H1 (cell line): ENCODE results near the gene PARD3. TPM values are rescaled to one million over a fixed set of nuclear protein-coding genes. Genes with fewer than 3 reads are reported as not detected.

Experiments used
- CTCF ChIA-PET: fragments of 300-600 bp; sonication (Branson Sonifier 250); formaldehyde crosslinking; loops from one replicate; lab custom pipeline; 2021; ENCODE audit not compliant: partially characterized antibody; lab: Charles Lee
- POLR2A ChIA-PET: fragments of 300-600 bp; sonication (Branson Sonifier 250); formaldehyde crosslinking; loops from one replicate; lab custom pipeline; 2021; ENCODE audit warnings: inconsistent platforms; ENCODE audit not compliant: partially characterized antibody; lab: Charles Lee
- DNase-seq, 2 experiments: peaks; one replicate each; pipeline versions ENCODE4 v3.0.0 to v3.0.0-alpha.2; 2010 to 2022; ENCODE audit warnings: low spot score in 2 of 2, low read depth in 1 of 2, mixed read lengths in 1 of 2
- FAIRE-seq: peaks from 2 replicates; lab custom pipeline; 2011; peaks lifted over from hg19 to GRCh38; lab: Jason Lieb, UNC
- H2AFZ ChIP-seq: 2 replicates; pipeline ENCODE4 v1.8.1; 2012; ENCODE audit warnings: low read length, inconsistent platforms
- H2AK5ac ChIP-seq: 2 replicates; pipeline ENCODE4 v1.6.1; 2013; ENCODE audit warnings: low read depth, low read length
- H2BK120ac ChIP-seq: replicated peaks from 2 replicates; pipeline ENCODE3; 2013; ENCODE audit warnings: low read depth, low read length, inconsistent platforms
- H2BK12ac ChIP-seq: 2 replicates; pipeline ENCODE4 v1.6.1; 2013; ENCODE audit warnings: low read depth, low read length
- H2BK15ac ChIP-seq: 2 replicates; pipeline ENCODE4 v1.6.1; 2013; ENCODE audit warnings: low read length
- H2BK20ac ChIP-seq: 2 replicates; pipeline ENCODE4 v1.6.1; 2013; ENCODE audit warnings: low read length
- H2BK5ac ChIP-seq: 2 replicates; pipeline ENCODE4 v1.6.1; 2013; ENCODE audit warnings: low read depth, low read length
- H3K14ac ChIP-seq: 2 replicates; pipeline ENCODE4 v1.6.1; 2013; ENCODE audit warnings: inconsistent platforms; ENCODE audit not compliant: insufficient read length
- H3K18ac ChIP-seq: 2 replicates; pipeline ENCODE4 v1.6.1; 2013; ENCODE audit warnings: low read length; ENCODE audit errors: extremely low read depth
- H3K23ac ChIP-seq: 2 replicates; pipeline ENCODE4 v1.6.1; 2013; ENCODE audit warnings: inconsistent platforms; ENCODE audit not compliant: insufficient read length
- H3K23me2 ChIP-seq: 2 replicates; pipeline ENCODE4 v1.6.1; 2013; ENCODE audit warnings: low read depth, low read length
- H3K27ac ChIP-seq: 2 replicates; pipeline ENCODE4 v1.6.1; 2011; ENCODE audit warnings: low read depth, low read length, inconsistent platforms
- H3K27me3 ChIP-seq, 4 experiments: replicated peaks in 1 of 4; 1 replicate in 1 of 4; 2 replicates in 3 of 4; pipeline versions ENCODE4 v1.6.1 to v1.8.1; 2011 to 2013; ENCODE audit warnings: low read length in 3 of 4, mild to moderate bottlenecking in 3 of 4, inconsistent platforms in 2 of 4, mixed read lengths in 2 of 4, moderate library complexity in 1 of 4; ENCODE audit not compliant: control insufficient read depth in 3 of 4, insufficient read depth in 3 of 4; ENCODE audit errors: extremely low read depth in 1 of 4
- H3K36me3 ChIP-seq, 4 experiments: 2 replicates each; pipeline versions ENCODE4 v1.6.1 to v1.8.1; 2011 to 2013; ENCODE audit warnings: mild to moderate bottlenecking in 4 of 4, low read length in 3 of 4, moderate library complexity in 2 of 4, control low read depth in 1 of 4, inconsistent platforms in 1 of 4; ENCODE audit not compliant: insufficient read depth in 4 of 4, control insufficient read depth in 2 of 4
- H3K4ac ChIP-seq: replicated peaks from 2 replicates; pipeline ENCODE3; 2013; ENCODE audit warnings: low read length, low read depth, mixed read lengths, inconsistent platforms; ENCODE audit not compliant: insufficient read length
- H3K4me1 ChIP-seq, 4 experiments: replicated peaks in 1 of 4; 1 replicate in 1 of 4; 2 replicates in 3 of 4; pipeline versions ENCODE4 v1.6.1 to v1.8.1; 2011 to 2013; ENCODE audit warnings: low read length in 3 of 4, inconsistent platforms in 2 of 4, mixed read lengths in 1 of 4; ENCODE audit not compliant: insufficient read depth in 4 of 4, control insufficient read depth in 3 of 4
- H3K4me2 ChIP-seq, 2 experiments: 2 replicates each; pipeline versions ENCODE4 v1.6.1 to v1.8.1; 2011 to 2013; ENCODE audit warnings: low read depth in 2 of 2, low read length in 2 of 2, control low read depth in 1 of 2, inconsistent platforms in 1 of 2, mild to moderate bottlenecking in 1 of 2; ENCODE audit not compliant: insufficient read depth in 1 of 2
- H3K4me3 ChIP-seq, 4 experiments: fragments of 200-600, 300-600 bp in 1 of 4; sonication (generic), shearing (Covaris generic), sonication (Bioruptor Twin) in 1 of 4; 2 replicates each; pipeline versions ENCODE4 v1.5.1 to v1.8.1; 2011 to 2016; ENCODE audit warnings: low read length in 4 of 4, low read depth in 3 of 4, control low read depth in 2 of 4, inconsistent platforms in 2 of 4, mild to moderate bottlenecking in 2 of 4, mixed read lengths in 1 of 4, moderate library complexity in 1 of 4; ENCODE audit not compliant: insufficient read depth in 2 of 4; ENCODE audit errors: extremely low read depth in 1 of 4
- H3K56ac ChIP-seq: replicated peaks from 2 replicates; pipeline ENCODE3; 2013; ENCODE audit warnings: low read depth, mild to moderate bottlenecking, mixed read lengths, low read length, inconsistent platforms; ENCODE audit not compliant: insufficient read length
- H3K79me1 ChIP-seq: 2 replicates; pipeline ENCODE4 v1.6.1; 2013; ENCODE audit warnings: low read depth, low read length, control low read depth
- H3K79me2 ChIP-seq, 2 experiments: 2 replicates each; pipeline versions ENCODE4 v1.6.1 to v1.8.1; 2012 to 2013; ENCODE audit warnings: low read length in 2 of 2, mild to moderate bottlenecking in 2 of 2, inconsistent platforms in 1 of 2; ENCODE audit not compliant: insufficient read depth in 2 of 2, control insufficient read depth in 1 of 2
- H3K9ac ChIP-seq, 4 experiments: replicated peaks in 1 of 4; 1 replicate in 1 of 4; 2 replicates in 3 of 4; pipeline versions ENCODE4 v1.6.1 to v1.8.1; 2011 to 2013; ENCODE audit warnings: low read depth in 3 of 4, low read length in 3 of 4, control low read depth in 2 of 4, mild to moderate bottlenecking in 2 of 4, moderate library complexity in 2 of 4, inconsistent platforms in 1 of 4; ENCODE audit errors: extremely low read depth in 1 of 4
- H3K9me3 ChIP-seq, 2 experiments: 2 replicates each; pipeline versions ENCODE4 v1.6.1 to v1.8.1; 2012 to 2013; ENCODE audit warnings: mild to moderate bottlenecking in 2 of 2, moderate library complexity in 2 of 2, control low read depth in 1 of 2, inconsistent platforms in 1 of 2, low read depth in 1 of 2, low read length in 1 of 2, mixed read lengths in 1 of 2; ENCODE audit not compliant: insufficient read depth in 2 of 2
- H4K20me1 ChIP-seq, 2 experiments: replicated peaks in 1 of 2; 2 replicates each; pipeline versions ENCODE3 to v1.8.1; 2011 to 2013; ENCODE audit warnings: inconsistent platforms in 2 of 2, low read length in 2 of 2, mild to moderate bottlenecking in 1 of 2; ENCODE audit not compliant: insufficient read depth in 2 of 2, control insufficient read depth in 1 of 2
- H4K5ac ChIP-seq: 2 replicates; pipeline ENCODE4 v1.6.1; 2013; ENCODE audit warnings: low read length, low read depth, mixed read lengths, inconsistent platforms; ENCODE audit not compliant: insufficient read length
- H4K8ac ChIP-seq: 2 replicates; pipeline ENCODE4 v1.8.0; 2013; ENCODE audit warnings: mild to moderate bottlenecking, moderate library complexity, low read length, inconsistent platforms; ENCODE audit not compliant: insufficient read depth; ENCODE audit errors: extremely low read depth
- H4K91ac ChIP-seq: replicated peaks from 2 replicates; pipeline ENCODE3; 2013; ENCODE audit warnings: low read length, mixed read lengths, inconsistent platforms; ENCODE audit not compliant: insufficient read length
- CBX5 ChIP-seq: fragments of 300-800, 300-1000 bp; sonication (generic); IDR thresholded peaks from 2 replicates; pipeline ENCODE4 v1.7.1; 2016; ENCODE audit warnings: antibody characterized with exemption, low read length, low read depth
- EZH2 ChIP-seq: fragments of 200-600 bp; sonication (generic); IDR thresholded peaks from 2 replicates; pipeline ENCODE4 v1.7.1; 2012; ENCODE audit warnings: low read depth, mild to moderate bottlenecking, moderate library complexity, low read length, inconsistent platforms; ENCODE audit not compliant: severe bottlenecking
- HDAC2 ChIP-seq, 2 experiments: fragments of 300-600 bp in 1 of 2; sonication (generic) in 1 of 2; IDR thresholded peaks; 2 replicates each; pipeline ENCODE4 v1.6.1; 2011 to 2012; ENCODE audit warnings: low read depth in 2 of 2, low read length in 2 of 2, mild to moderate bottlenecking in 2 of 2, moderate library complexity in 2 of 2, borderline replicate concordance in 1 of 2, inconsistent platforms in 1 of 2
- MAFK ChIP-seq: IDR thresholded peaks from 2 replicates; pipeline ENCODE4 v1.6.1; 2012; ENCODE audit warnings: low read depth, mild to moderate bottlenecking, improper control_type of control experiment, low read length
- SIRT6 ChIP-seq: IDR thresholded peaks from one replicate; pipeline ENCODE4 v1.7.1; 2012; ENCODE audit warnings: low read length, inconsistent platforms
- polyA plus RNA-seq, 7 experiments: library from polyadenylated mRNA; depleted of rRNA in 3 of 7; stranded (reverse) in 5 of 7; unstranded in 2 of 7; fragments of >200 nt in 5 of 7; fragments of 200-250 nt in 2 of 7; gene quantifications; 1 replicate in 5 of 7; 2 replicates in 1 of 7; 4 replicates in 1 of 7; pipeline versions ENCODE4 v1.2.1 to v1.2.3, GENCODE V29; 2011 to 2013; ENCODE audit warnings: missing spikeins in 2 of 7, mixed read lengths in 2 of 7
- total RNA-seq: library from RNA; stranded (reverse); fragmentation: NEBNext Ultra II Directional; extraction: Animal tissue kit (Norgen Biotek cat#: 25700); gene quantifications from 2 replicates; pipeline ENCODE4 v1.2.1, GENCODE V29; 2021
- TF ChIP-seq, protein P1 (sequence below), 3 experiments: IDR thresholded peaks; 1 replicate in 2 of 3; 2 replicates in 1 of 3; pipeline versions ENCODE4 v1.5.1 to v1.6.1; 2011; ENCODE audit warnings: low read length in 3 of 3, mild to moderate bottlenecking in 3 of 3, inconsistent platforms in 2 of 3, low read depth in 1 of 3, moderate library complexity in 1 of 3; ENCODE audit not compliant: insufficient read depth in 1 of 3; ENCODE audit errors: control extremely low read depth in 1 of 3

The PARD3 gene
- total and polyA plus RNA-seq, 2 of the 8 experiments (the other 6 are each of a cell fraction or from before 2014, with no cell fraction given), result 19.7 to 49.1 TPM

DNA sequence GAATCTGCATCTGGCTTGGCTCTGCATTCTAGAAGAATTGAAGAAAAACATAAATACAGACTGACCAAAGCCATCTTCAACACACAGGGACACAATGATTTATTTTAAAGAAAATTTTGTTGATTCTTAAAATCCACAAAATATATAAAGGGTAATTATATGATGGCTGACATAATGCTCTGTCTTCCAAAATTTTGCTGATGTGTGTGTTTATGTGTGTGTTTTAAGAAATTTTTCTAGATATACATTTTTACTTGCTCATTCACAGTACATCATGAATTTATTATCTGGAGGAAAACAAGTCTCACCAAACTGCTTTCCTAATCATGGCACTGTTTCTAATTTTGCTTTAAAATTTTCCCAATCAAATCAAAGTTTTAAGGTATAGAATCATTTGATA lies 442.6 kb downstream of the PARD3 start:
- no peak overlapping the region for H3K9ac ChIP-seq
- DNase-seq, result no peak
- no peak overlapping the region for H3K4ac ChIP-seq
- POLR2A ChIA-PET, result no interaction called here
- no peaks in the 10 kb centered on the region for H4K20me1 ChIP-seq
- no peak overlapping the region for H3K4me3 ChIP-seq
- TF ChIP-seq, protein P1, sequence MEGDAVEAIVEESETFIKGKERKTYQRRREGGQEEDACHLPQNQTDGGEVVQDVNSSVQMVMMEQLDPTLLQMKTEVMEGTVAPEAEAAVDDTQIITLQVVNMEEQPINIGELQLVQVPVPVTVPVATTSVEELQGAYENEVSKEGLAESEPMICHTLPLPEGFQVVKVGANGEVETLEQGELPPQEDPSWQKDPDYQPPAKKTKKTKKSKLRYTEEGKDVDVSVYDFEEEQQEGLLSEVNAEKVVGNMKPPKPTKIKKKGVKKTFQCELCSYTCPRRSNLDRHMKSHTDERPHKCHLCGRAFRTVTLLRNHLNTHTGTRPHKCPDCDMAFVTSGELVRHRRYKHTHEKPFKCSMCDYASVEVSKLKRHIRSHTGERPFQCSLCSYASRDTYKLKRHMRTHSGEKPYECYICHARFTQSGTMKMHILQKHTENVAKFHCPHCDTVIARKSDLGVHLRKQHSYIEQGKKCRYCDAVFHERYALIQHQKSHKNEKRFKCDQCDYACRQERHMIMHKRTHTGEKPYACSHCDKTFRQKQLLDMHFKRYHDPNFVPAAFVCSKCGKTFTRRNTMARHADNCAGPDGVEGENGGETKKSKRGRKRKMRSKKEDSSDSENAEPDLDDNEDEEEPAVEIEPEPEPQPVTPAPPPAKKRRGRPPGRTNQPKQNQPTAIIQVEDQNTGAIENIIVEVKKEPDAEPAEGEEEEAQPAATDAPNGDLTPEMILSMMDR (IDR thresholded peaks at IDR 0.05; ENCODE audit: control extremely low read depth in 1 of 3, insufficient read depth in 1 of 3, low read depth in 1 of 3, low read length in 3 of 3), result no peak
- no peak for TF ChIP-seq EZH2
- TF ChIP-seq SIRT6, result no peak
- TF ChIP-seq MAFK, result no peak
- TF ChIP-seq HDAC2 (IDR thresholded peaks at IDR 0.05; ENCODE audit: borderline replicate concordance in 1 of 2, low read depth in 2 of 2, low read length in 2 of 2), result no peak
- no peak for TF ChIP-seq CBX5
- TF ChIP-seq, all 59 proteins: peak for 0
- Histone ChIP-seq H2BK20ac (no peak overlapping the region), H2BK120ac (no peak overlapping the region), H3K23ac (no peak overlapping the region), H3K56ac (no peak overlapping the region), H4K5ac (no peak overlapping the region), H2BK5ac (no peak overlapping the region), H2BK12ac (no peak overlapping the region), H4K8ac (no peak overlapping the region), H3K9me3 (no peaks in the 10 kb centered on the region), H3K23me2 (no peaks in the 10 kb centered on the region), H3K18ac (no peak overlapping the region), H2BK15ac (no peak overlapping the region), H3K27me3 (no peaks in the 10 kb centered on the region), H2AK5ac (no peak overlapping the region), H3K79me1 (no peaks in the 10 kb centered on the region), H3K36me3 (peaks cover 0 to 4% (median 0%) of the 10 kb centered on the region in 4 experiments; a peak in 1 of 8 replicates), H3K4me2 (no peak overlapping the region), H2AFZ (no peak overlapping the region), H3K79me2 (no peaks in the 10 kb centered on the region), H4K91ac (no peak overlapping the region), H3K27ac (no peak overlapping the region), H3K4me1 (peaks cover 0 to 6% (median 2%) of the 10 kb centered on the region in 4 experiments; a peak in 2 of 7 replicates), H3K14ac (no peak overlapping the region)
- CTCF ChIA-PET, result interaction anchor here (1.0 to 1.3 kb wide), 2 partner anchors 24 to 39 kb away, joined by 3 read pairs; no protein-coding TSS in a partner anchor
- no peak for FAIRE-seq
